Pancreas (tissue), 10 donors: ENCODE measurements around the gene ELOF1. TPM values are rescaled to one million over a fixed set of nuclear protein-coding genes. Genes with fewer than 3 reads are reported as not detected.

ENCODE experiments used
- ATAC-seq, 4 donors: fragments of 200-7000 bp; cut with Tn5 transposase; one replicate each; pipeline versions ENCODE4 v1.8.0 to v1.9.1; 2020; ENCODE audit warnings: mild to moderate bottlenecking in 4 of 4, moderate library complexity in 4 of 4
- DNase-seq, 6 donors: peaks; one replicate each; pipeline ENCODE4 v3.0.0-alpha.2; 2020
- FAIRE-seq: peaks from 2 replicates; lab custom pipeline; 2012; peaks lifted over from hg19 to GRCh38; lab: Jason Lieb, UNC
- H3K27ac ChIP-seq, 4 donors: fragments of 200-600 bp; sonication (generic); 1 replicate in 3 of 4; 2 replicates in 1 of 4; pipeline versions ENCODE4 v1.5.0 to v1.8.0; 2020
- H3K27me3 ChIP-seq, 4 donors: fragments of 200-600 bp; one replicate each; pipeline ENCODE4 v1.8.0; 2021
- H3K36me3 ChIP-seq, 3 donors: fragments of 200-600 bp; sonication (generic) in 1 of 3; one replicate each; pipeline versions ENCODE4 v1.5.0 to v1.8.0; 2020 to 2021
- H3K4me1 ChIP-seq, 3 donors: fragments of 200-600 bp; one replicate each; pipeline ENCODE4 v1.8.0; 2021
- H3K4me3 ChIP-seq, 4 donors: fragments of 200-600 bp; sonication (generic) in 2 of 4; one replicate each; pipeline versions ENCODE4 v1.5.0 to v1.8.0; 2020 to 2021
- H3K9me3 ChIP-seq, 4 donors: fragments of 200-600 bp; one replicate each; pipeline ENCODE4 v1.8.0; 2021
- CTCF ChIP-seq, 4 donors: fragments of 200-600 bp; sonication (generic) in 3 of 4; IDR thresholded peaks; one replicate each; pipeline versions ENCODE4 v1.5.0 to v1.8.0; 2021; ENCODE audit warnings: antibody characterized with exemption in 4 of 4
- WGBS, 2 donors: extraction: QIAGEN DNeasy Blood & Tissue Kit; methylation state at CpG; one replicate each; pipeline ENCODE4 v1.1.7; 2013; 5-methylcytosine and 5-hydroxymethylcytosine counted together
- intact Hi-C, 3 donors: fragments of 100-400 bp; cut with DNase I; formaldehyde crosslinking; loops; one replicate each; pipeline versions ENCODE4 v1.11.1 to v1.14.2; 2022
- polyA plus RNA-seq, 2 donors: library from polyadenylated mRNA; stranded (reverse); fragments of 200-250 nt; gene quantifications; one replicate each; pipeline ENCODE4 v1.2.3, GENCODE V29; 2013
- total RNA-seq, 6 donors: library from RNA; stranded (reverse); fragmentation: NEBNext Ultra II Directional in 4 of 6; extraction: Animal tissue kit (Norgen Biotek cat#: 25700) in 4 of 6; gene quantifications; one replicate each; pipeline versions ENCODE4 v1.2.1 to v1.2.4, GENCODE V29; 2021 to 2023
- donor health status: healthy with polysubstance abuse.
- donor health status: DM: no; HTN: no; CAD: no; lungs with moderate emphysema.
- donor health status: DM: no; HTN: no; CAD: no.
- donor health status: control.
- donor health status: control.
- donor health status: Bipolar disorder and iron deficiency.
- donor health status: DM: yes; HTN: yes; CAD: no.
- donor health status: DM: no; HTN: no; CAD: no.
- donor health status: DM: no; HTN: no; CAD: no.
- donor health status: DM: yes; HTN: yes; CAD: no.

ELOF1 gene
- total and polyA plus RNA-seq, 8 donors, result 25.0 to 63.4 (median 33.5) TPM

DNA sequence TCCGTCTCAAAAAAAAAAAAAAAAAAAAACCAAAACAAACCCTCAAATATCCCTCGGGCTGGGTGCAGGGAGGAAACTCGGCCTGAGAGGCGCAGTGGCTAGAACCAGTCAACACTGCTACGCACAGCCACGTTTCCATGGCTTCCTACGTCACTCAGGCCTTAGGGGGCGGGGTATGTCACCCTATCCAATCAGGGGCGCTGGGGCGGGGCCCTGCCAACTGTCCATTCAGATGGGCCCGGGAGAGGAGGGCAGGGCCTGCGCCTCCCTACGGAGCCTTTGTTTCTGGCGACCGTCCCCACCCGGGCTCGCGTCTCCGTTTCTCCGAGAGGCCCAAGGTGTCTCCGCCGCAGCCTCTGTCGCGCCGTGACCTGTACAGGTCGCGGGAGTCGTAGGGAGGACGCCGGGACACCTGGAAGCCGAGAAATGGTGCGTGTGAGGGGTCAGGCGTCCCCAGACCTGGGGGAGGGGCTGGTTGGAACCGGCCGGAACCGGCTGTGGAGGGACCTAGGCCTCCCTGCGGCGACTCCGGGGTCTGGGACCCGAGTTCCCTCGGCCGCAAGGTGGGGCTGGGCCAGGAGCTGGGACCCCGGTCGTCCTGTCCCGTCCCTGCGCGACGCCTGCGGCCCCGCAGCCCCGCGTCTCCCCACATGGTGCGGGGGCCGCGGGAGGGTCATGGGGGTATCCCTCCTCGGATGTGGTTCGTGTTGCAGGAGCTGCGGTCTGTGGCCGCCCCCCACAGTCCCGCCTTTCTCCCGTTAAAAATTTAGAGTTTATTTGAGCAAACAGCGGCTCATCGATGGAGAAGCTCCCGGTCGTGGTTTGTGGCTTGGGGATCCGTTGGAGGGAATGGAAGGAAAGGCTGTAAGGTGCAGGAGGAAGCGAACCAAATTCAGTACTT is 38.4 kb upstream of the ELOF1 start, which contains the start of gene ZNF627:
ZNF627 (plus strand) TSS at position 282 of the 901 bp plus-strand sequence; CDS start at position 427, 145 bp downstream.
- peak; percentile 98 to 99 (median 99) for ATAC-seq
- intact Hi-C loops, result no loop called here
- peak; percentile 90 for FAIRE-seq
- WGBS, 2 donors, result 0 to 1% methylated on average over 61 to 67 of the region's 67 CpGs
- Histone ChIP-seq H3K4me1 (peaks cover 4 to 14% (median 7%) of the 10 kb centered on the region in 3 donors), H3K36me3 (no peaks in the 10 kb centered on the region), H3K27ac (peak within 1 kb of the TSS; percentile 82 to 97 (median 89)), H3K27me3 (no peaks in the 10 kb centered on the region), H3K4me3 (peak within 1 kb of the TSS; percentile 72 to 98 (median 88)), H3K9me3 (no peaks in the 10 kb centered on the region)
- peak; percentile 97 to 99 (median 99) for DNase-seq
- TF ChIP-seq CTCF (IDR thresholded peaks at IDR 0.05), result peak in 1 of 4 donors; percentile 13

GRCh38 chr19:11596156-11596555 is 37.1 kb upstream of the ELOF1 start:
- H3K27me3 ChIP-seq, result no peaks in the 10 kb centered on the region
- H3K36me3 ChIP-seq, result no peaks in the 10 kb centered on the region
- peaks cover 4 to 14% (median 7%) of the 10 kb centered on the region in 3 donors for H3K4me1 ChIP-seq
- intact Hi-C loops, result no loop called here
- FAIRE-seq (no peak), DNase-seq (no peak), ATAC-seq (no peak)
- 82 to 87% methylated on average over 10 of the region's 10 CpGs for WGBS, 2 donors
- no peak overlapping the region for H3K4me3 ChIP-seq
- no peak overlapping the region for H3K27ac ChIP-seq
- H3K9me3 ChIP-seq, result no peaks in the 10 kb centered on the region
- TF ChIP-seq CTCF (IDR thresholded peaks at IDR 0.05), result no peak

- FAIRE-seq (no peak), ATAC-seq (no peak), DNase-seq (no peak)
- 76 to 80% methylated on average over 4 of the region's 4 CpGs for WGBS, 2 donors
- Histone ChIP-seq H3K36me3 (no peaks in the 10 kb centered on the region), H3K4me1 (peaks cover 4 to 11% (median 7%) of the 10 kb centered on the region in 3 donors), H3K9me3 (no peaks in the 10 kb centered on the region), H3K27ac (no peak overlapping the region), H3K4me3 (no peak overlapping the region), H3K27me3 (no peaks in the 10 kb centered on the region)
- no peak for TF ChIP-seq CTCF (IDR thresholded peaks at IDR 0.05)
- intact Hi-C loops, result no loop called here
Observed at GRCh38 chr19:11594084-11594483, 35.1 kb upstream of the ELOF1 start.

DNA sequence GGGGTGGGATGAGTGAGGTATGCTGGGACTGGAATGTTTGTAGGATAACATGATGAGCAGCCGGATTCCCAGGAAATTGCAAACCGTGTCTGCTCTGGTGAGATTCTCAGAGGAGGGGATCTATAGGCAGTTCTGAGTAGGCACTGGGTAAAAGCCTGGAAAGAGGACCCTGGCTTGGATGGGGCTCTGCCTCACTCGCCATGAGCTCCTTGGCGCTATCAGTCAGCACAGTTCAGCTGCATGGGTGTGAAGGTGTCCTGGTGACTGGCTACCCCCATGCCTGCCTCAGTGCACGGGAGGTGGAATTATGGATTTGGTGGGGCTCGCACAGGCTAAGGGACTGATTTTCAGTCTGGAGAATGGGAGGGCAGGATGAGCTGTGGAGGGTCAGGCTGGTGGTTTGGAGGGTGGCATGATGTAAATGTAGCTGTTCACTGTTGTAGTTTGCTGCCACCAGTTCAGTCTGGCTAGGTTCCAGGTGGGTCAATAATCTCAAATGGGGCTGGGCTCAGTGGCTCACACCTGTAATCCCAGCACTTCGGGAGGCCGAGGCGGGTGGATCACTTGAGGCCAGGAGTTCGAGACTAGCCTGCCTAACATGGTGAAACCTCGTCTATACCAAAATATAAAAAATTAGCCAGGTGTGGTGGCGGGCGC is 29.1 kb upstream of the ELOF1 start:
- intact Hi-C loops, result no loop called here
- FAIRE-seq, result no peak
- no peak overlapping the region for H3K4me3 ChIP-seq
- ATAC-seq, result peak; percentile 37 to 52 (median 48)
- WGBS, 2 donors, result 38 to 39% methylated on average over 13 of the region's 13 CpGs
- peak in 1 of 4 donors; percentile 5 for TF ChIP-seq CTCF (IDR thresholded peaks at IDR 0.05)
- H3K4me1 ChIP-seq, result no peaks in the 10 kb centered on the region
- H3K9me3 ChIP-seq, result no peaks in the 10 kb centered on the region
- no peaks in the 10 kb centered on the region for H3K36me3 ChIP-seq
- H3K27ac ChIP-seq, result no peak overlapping the region
- H3K27me3 ChIP-seq, result no peaks in the 10 kb centered on the region
- DNase-seq, result no peak
